MM.1S (cell line): Measurements from ENCODE around the gene RNF11.

Experiments used
- EZH2 ChIP-seq: fragments of 300-600 bp; sonication (generic); optimal IDR thresholded peaks from 2 replicates; pipeline ENCODE3; 2017; ENCODE audit warnings: low read depth, mild to moderate bottlenecking, antibody characterized with exemption, low read length, mixed read lengths
- TF ChIP-seq, protein P1 (sequence below): fragments of 300-600 bp; sonication (generic); IDR thresholded peaks from 2 replicates; pipeline ENCODE4 v1.5.1; 2016; ENCODE audit warnings: antibody characterized with exemption, low read length, mixed read lengths

DNA sequence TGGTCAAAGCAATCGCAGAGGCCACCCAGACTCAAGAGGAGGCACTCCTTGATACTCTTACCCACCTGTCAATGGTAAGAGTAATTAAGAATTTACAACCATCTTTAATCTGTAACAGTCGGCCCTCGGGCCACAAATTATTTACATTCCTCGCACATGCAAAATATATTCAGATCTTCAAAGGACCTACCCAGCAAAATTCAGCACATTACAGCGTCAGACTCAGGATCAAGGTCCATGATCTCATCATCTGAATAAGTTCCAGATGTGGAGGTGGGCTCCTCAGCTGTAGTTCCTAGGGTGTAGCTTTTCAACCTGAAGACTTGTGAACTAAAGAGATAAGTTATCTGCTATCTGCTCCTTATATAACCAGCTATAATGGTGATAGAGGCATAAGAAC is 17.1 kb upstream of the RNF11 start:
- TF ChIP-seq, protein P1, sequence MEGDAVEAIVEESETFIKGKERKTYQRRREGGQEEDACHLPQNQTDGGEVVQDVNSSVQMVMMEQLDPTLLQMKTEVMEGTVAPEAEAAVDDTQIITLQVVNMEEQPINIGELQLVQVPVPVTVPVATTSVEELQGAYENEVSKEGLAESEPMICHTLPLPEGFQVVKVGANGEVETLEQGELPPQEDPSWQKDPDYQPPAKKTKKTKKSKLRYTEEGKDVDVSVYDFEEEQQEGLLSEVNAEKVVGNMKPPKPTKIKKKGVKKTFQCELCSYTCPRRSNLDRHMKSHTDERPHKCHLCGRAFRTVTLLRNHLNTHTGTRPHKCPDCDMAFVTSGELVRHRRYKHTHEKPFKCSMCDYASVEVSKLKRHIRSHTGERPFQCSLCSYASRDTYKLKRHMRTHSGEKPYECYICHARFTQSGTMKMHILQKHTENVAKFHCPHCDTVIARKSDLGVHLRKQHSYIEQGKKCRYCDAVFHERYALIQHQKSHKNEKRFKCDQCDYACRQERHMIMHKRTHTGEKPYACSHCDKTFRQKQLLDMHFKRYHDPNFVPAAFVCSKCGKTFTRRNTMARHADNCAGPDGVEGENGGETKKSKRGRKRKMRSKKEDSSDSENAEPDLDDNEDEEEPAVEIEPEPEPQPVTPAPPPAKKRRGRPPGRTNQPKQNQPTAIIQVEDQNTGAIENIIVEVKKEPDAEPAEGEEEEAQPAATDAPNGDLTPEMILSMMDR: no peak
- TF ChIP-seq EZH2: no peak
